Measurements from ENCODE around the gene CEP57L1. TPM values are rescaled to one million over a fixed set of nuclear protein-coding genes. Genes with fewer than 3 reads are reported as not detected.

The CEP57L1 gene
- polyA plus RNA-seq, 3 donors = 18.6 to 24.7 (median 19.6) TPM

Other genes with a start within 250 kb of the CEP57L1 start
- 10 to 100 TPM; 10.7 to 16.1 (median 14.4) TPM for gene ARMC2, start 247.1 kb upstream of the CEP57L1 start, polyA plus RNA-seq (ENCODE audit: insufficient read length in 3 of 3)
- gene SESN1, start 661 bp upstream of the CEP57L1 start, polyA plus RNA-seq (ENCODE audit: insufficient read length in 3 of 3) = 10 to 100 TPM; 22.5 to 26.5 (median 23.2) TPM

All from renal pelvis (tissue), 3 donors.